Caco-2 (cell line): Measurements from ENCODE around the gene MPP3. TPM values are rescaled to one million over a fixed set of nuclear protein-coding genes. Genes with fewer than 3 reads are reported as not detected.

ENCODE experiments used
- BruUV-seq: library from RNA; stranded (reverse); fragments of 400-500 nt; replicated peaks from 2 replicates; lab custom pipeline; 2021; lab: Mats Ljungman, UMichigan
- CTCF ChIA-PET: fragments of 300-600 bp; sonication (Branson Sonifier 250); formaldehyde crosslinking; loops from one replicate; lab custom pipeline; 2022; ENCODE audit warnings: antibody characterized with exemption; lab: Charles Lee
- POLR2A ChIA-PET: fragments of 300-600 bp; sonication (Branson Sonifier 250); formaldehyde crosslinking; loops from one replicate; lab custom pipeline; 2022; ENCODE audit warnings: antibody characterized with exemption; lab: Charles Lee
- DNase-seq, 2 experiments: peaks; one replicate each; pipeline versions ENCODE4 v3.0.0 to v3.0.0-alpha.2; 2020 to 2022
- H3K27me3 ChIP-seq: replicated peaks from 2 replicates; pipeline ENCODE4 v1.6.0; 2011; ENCODE audit warnings: low read length; ENCODE audit not compliant: control insufficient read depth, insufficient read depth
- H3K36me3 ChIP-seq: 2 replicates; pipeline ENCODE4 v1.5.1; 2011; ENCODE audit warnings: low read length; ENCODE audit not compliant: control insufficient read depth, insufficient read depth
- H3K4me1 ChIP-seq: fragments of 250-450 bp; sonication (Bioruptor Pico); 2 replicates; pipeline ENCODE4 v1.5.1; 2020; ENCODE audit warnings: mild to moderate bottlenecking
- H3K4me3 ChIP-seq: 2 replicates; pipeline ENCODE4 v1.5.1; 2011; ENCODE audit warnings: low read depth, mild to moderate bottlenecking, control low read depth, low read length
- H3K9me3 ChIP-seq: fragments of 250-450 bp; sonication (Bioruptor Pico); 2 replicates; pipeline ENCODE4 v1.5.1; 2020; ENCODE audit warnings: mild to moderate bottlenecking, moderate library complexity
- H3K27ac Mint-ChIP-seq: one replicate; pipeline ENCODE4 v1.8.0; 2022; ENCODE audit warnings: mixed read lengths; ENCODE audit not compliant: unreplicated experiment
- H3K27me3 Mint-ChIP-seq: one replicate; pipeline ENCODE4 v1.8.0; 2022; ENCODE audit warnings: mixed read lengths; ENCODE audit not compliant: insufficient read depth, unreplicated experiment
- H3K36me3 Mint-ChIP-seq: one replicate; pipeline ENCODE4 v1.8.0; 2022; ENCODE audit warnings: mild to moderate bottlenecking, mixed read lengths; ENCODE audit not compliant: insufficient read depth, unreplicated experiment
- H3K4me1 Mint-ChIP-seq: one replicate; pipeline ENCODE4 v1.8.0; 2022; ENCODE audit warnings: low read depth, mixed read lengths; ENCODE audit not compliant: unreplicated experiment
- H3K4me3 Mint-ChIP-seq: one replicate; pipeline ENCODE4 v1.8.0; 2022; ENCODE audit warnings: mild to moderate bottlenecking, moderate library complexity, mixed read lengths; ENCODE audit not compliant: unreplicated experiment
- H3K9me3 Mint-ChIP-seq: one replicate; pipeline ENCODE4 v1.8.0; 2022; ENCODE audit warnings: mixed read lengths; ENCODE audit not compliant: unreplicated experiment
- CTCF ChIP-seq, 2 experiments: fragments of 200-600 bp in 1 of 2; IDR thresholded peaks; 1 replicate in 1 of 2; 2 replicates in 1 of 2; pipeline versions ENCODE4 v1.5.1 to v1.8.0; 2011 to 2022; ENCODE audit warnings: antibody characterized with exemption in 1 of 2, control low read depth in 1 of 2, inconsistent platforms in 1 of 2, low read depth in 1 of 2, low read length in 1 of 2, mild to moderate bottlenecking in 1 of 2, moderate library complexity in 1 of 2; ENCODE audit not compliant: insufficient read depth in 1 of 2, severe bottlenecking in 1 of 2, unreplicated experiment in 1 of 2
- intact Hi-C: fragments of 100-400 bp; cut with micrococcal nuclease; formaldehyde crosslinking; loops from one replicate; pipeline ENCODE4 v1.10.0; 2022; ENCODE audit not compliant: unreplicated experiment
- total RNA-seq: library from RNA; stranded (reverse); gene quantifications from 2 replicates; pipeline ENCODE4 v1.2.3, GENCODE V29; 2022

Gene MPP3
- total RNA-seq, 1 experiment from 2014 or later, result 7.9 TPM

DNA sequence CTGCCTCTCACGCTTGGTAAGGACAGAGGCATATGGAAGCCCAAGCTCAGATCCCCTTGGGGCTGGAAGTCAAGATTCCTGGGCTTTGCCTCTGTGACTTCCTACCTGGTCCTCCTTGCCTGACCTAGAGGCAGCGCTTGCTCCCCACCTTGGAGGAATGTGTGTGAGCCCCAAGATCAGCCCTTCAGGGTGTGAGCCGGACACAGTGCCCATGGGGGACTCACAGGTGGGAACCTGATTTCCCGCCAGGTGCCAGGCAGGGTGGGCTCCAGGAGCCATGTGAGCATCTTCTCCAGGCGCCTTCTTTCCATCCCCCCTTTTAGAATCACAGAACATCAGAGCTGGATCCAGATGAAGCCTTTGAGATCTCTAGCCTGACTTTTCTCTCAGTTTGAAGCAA is 24.2 kb upstream of the MPP3 start:
- H3K4me1 ChIP-seq, result no peaks in the 10 kb centered on the region
- H3K4me3 ChIP-seq, result no peak overlapping the region
- H3K36me3 Mint-ChIP-seq, result no peaks in the 10 kb centered on the region
- peak in 1 of 2 experiments; percentile 25 for DNase-seq
- no peaks in the 10 kb centered on the region for H3K36me3 ChIP-seq
- H3K27me3 ChIP-seq, result peaks cover 2% of the 10 kb centered on the region; the same call in 1 of the 2 replicates
- BruUV-seq, result no TSS peak
- no peak overlapping the region for H3K4me3 Mint-ChIP-seq
- CTCF ChIA-PET, result interaction anchor here (2.0 kb wide), 1 partner anchor 11 kb away, joined by 7 read pairs; the partner anchor contains the start of gene CD300LG
- peaks cover 6% of the 10 kb centered on the region for H3K27me3 Mint-ChIP-seq
- TF ChIP-seq CTCF (IDR thresholded peaks at IDR 0.05; ENCODE audit: insufficient read depth in 1 of 2, low read depth in 1 of 2, low read length in 1 of 2, severe bottlenecking in 1 of 2, unreplicated experiment in 1 of 2), result no peak
- H3K9me3 ChIP-seq, result peaks cover 7% of the 10 kb centered on the region; the same call in 1 of the 2 replicates
- intact Hi-C loops, result no loop called here
- no peaks in the 10 kb centered on the region for H3K4me1 Mint-ChIP-seq
- POLR2A ChIA-PET, result no interaction called here
- no peak overlapping the region for H3K27ac Mint-ChIP-seq
- no peaks in the 10 kb centered on the region for H3K9me3 Mint-ChIP-seq

- TF ChIP-seq CTCF (IDR thresholded peaks at IDR 0.05; ENCODE audit: insufficient read depth in 1 of 2, low read depth in 1 of 2, low read length in 1 of 2, severe bottlenecking in 1 of 2, unreplicated experiment in 1 of 2), result no peak
- CTCF ChIA-PET, result interaction anchor here (1.4 kb wide), 1 partner anchor 10 kb away, joined by 5 read pairs; the partner anchor contains the start of gene CD300LG
- intact Hi-C loops, result no loop called here
- H3K4me3 Mint-ChIP-seq, result no peak overlapping the region
- H3K4me1 Mint-ChIP-seq, result peaks cover 9% of the 10 kb centered on the region
- no peaks in the 10 kb centered on the region for H3K36me3 Mint-ChIP-seq
- H3K27me3 Mint-ChIP-seq, result peaks cover 10% of the 10 kb centered on the region
- Histone ChIP-seq H3K4me3 (no peak overlapping the region), H3K27me3 (peaks cover 2% of the 10 kb centered on the region; the same call in 1 of the 2 replicates), H3K4me1 (no peaks in the 10 kb centered on the region), H3K9me3 (peaks cover 7% of the 10 kb centered on the region; the same call in 1 of the 2 replicates), H3K36me3 (no peaks in the 10 kb centered on the region)
- no TSS peak for BruUV-seq
- no peaks in the 10 kb centered on the region for H3K9me3 Mint-ChIP-seq
- H3K27ac Mint-ChIP-seq, result no peak overlapping the region
- POLR2A ChIA-PET, result no interaction called here
- peak in 1 of 2 experiments; percentile 14 for DNase-seq
Observed at GRCh38 chr17:43856141-43856540, 23.2 kb upstream of the MPP3 start.

GRCh38 chr17:43855061-43855460 is 22.1 kb upstream of the MPP3 start:
- Mint-ChIP-seq H3K4me3 (no peak overlapping the region), H3K4me1 (peaks cover 11% of the 10 kb centered on the region), H3K9me3 (no peaks in the 10 kb centered on the region), H3K27me3 (peaks cover 10% of the 10 kb centered on the region), H3K36me3 (peaks cover 6% of the 10 kb centered on the region), H3K27ac (no peak overlapping the region)
- ChIA-PET POLR2A (no interaction called here), CTCF (interaction anchor here (1.4 kb wide), 1 partner anchor 9 kb away, joined by 5 read pairs; the partner anchor contains the start of gene CD300LG)
- peak in 1 of 2 experiments; percentile 26 for DNase-seq
- intact Hi-C loops, result no loop called here
- peaks cover 7% of the 10 kb centered on the region; the same call in 1 of the 2 replicates for H3K9me3 ChIP-seq
- no peaks in the 10 kb centered on the region for H3K36me3 ChIP-seq
- no peak for TF ChIP-seq CTCF (IDR thresholded peaks at IDR 0.05; ENCODE audit: insufficient read depth in 1 of 2, low read depth in 1 of 2, low read length in 1 of 2, severe bottlenecking in 1 of 2, unreplicated experiment in 1 of 2)
- peaks cover 2% of the 10 kb centered on the region; the same call in 1 of the 2 replicates for H3K27me3 ChIP-seq
- BruUV-seq, result no TSS peak
- H3K4me1 ChIP-seq, result no peaks in the 10 kb centered on the region
- no peak overlapping the region for H3K4me3 ChIP-seq
